ENCODE data around the gene SETD3. TPM values are rescaled to one million over a fixed set of nuclear protein-coding genes. Genes with fewer than 3 reads are reported as not detected.

The SETD3 gene
- total and polyA plus RNA-seq, 10 of the 15 experiments (the other 5 are each of a cell fraction or from before 2014, with no cell fraction given): 11.3 to 44.2 (median 36.5) TPM

DNA sequence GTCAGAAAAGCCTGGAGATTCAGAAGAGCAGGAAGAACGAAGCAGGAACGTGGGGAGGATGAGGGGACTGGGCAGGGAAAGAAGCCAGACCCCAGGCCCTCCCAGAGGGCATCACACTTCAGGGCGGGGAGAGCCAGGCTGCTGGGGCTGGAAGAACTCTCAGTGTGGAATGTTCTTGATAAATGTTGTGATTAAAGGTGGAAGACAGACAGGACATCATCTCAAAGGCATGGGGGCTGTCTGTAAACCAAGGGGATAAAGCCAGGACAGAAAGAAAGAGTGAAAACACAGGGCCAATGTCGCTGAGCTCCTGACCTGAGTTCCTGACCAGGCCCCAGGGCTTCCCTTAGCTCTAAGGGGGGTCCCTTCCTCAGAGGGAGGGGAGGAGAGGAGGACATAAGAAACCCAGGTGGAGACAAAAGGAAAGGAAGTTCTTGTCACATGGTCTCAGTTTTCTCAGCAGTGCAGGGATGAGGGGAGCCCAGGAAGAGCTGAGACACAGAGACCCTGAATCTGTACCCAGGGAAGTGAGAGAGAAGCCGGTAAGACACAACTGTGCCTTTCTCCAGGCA, 56.3 kb downstream of the SETD3 start:
- Histone ChIP-seq H3K79me2 (ENCODE audit: control insufficient read depth, insufficient read depth, low read length) (no peaks in the 10 kb centered on the region), H3K27me3 (replicated peaks in 1 of 2; ENCODE audit: control insufficient read depth in 2 of 2, insufficient read depth in 2 of 2, low read length in 1 of 2) (no peaks in the 10 kb centered on the region), H2AFZ (ENCODE audit: control insufficient read depth, low read depth, low read length) (no peak overlapping the region), H3K9ac (ENCODE audit: control insufficient read depth, insufficient read depth, low read length) (no peak overlapping the region), H3K9me3 (replicated peaks; ENCODE audit: control insufficient read depth, insufficient read depth, low read length) (peaks cover 3% of the 10 kb centered on the region; the same call in 2 of the 3 replicates), H4K20me1 (ENCODE audit: control insufficient read depth, insufficient read depth) (no peaks in the 10 kb centered on the region), H3K36me3 (ENCODE audit: control insufficient read depth in 2 of 2, insufficient read depth in 2 of 2, low read length in 1 of 2) (peaks cover 6 to 7% of the 10 kb centered on the region in 2 experiments; a peak in 2 of 4 replicates), H3K27ac (ENCODE audit: control insufficient read depth, insufficient read depth) (no peak overlapping the region), H3K4me3 (no peak overlapping the region), H3K4me2 (ENCODE audit: control insufficient read depth, insufficient read depth) (no peak overlapping the region), H3K4me1 (ENCODE audit: control insufficient read depth, insufficient read depth, low read length) (no peaks in the 10 kb centered on the region)
- no TSS peak for BruUV-seq (replicated peaks)
- DNase-seq (ENCODE audit: low read depth, low spot score) (no peak), ATAC-seq (no peak), FAIRE-seq (no peak)
- ChIA-PET CTCF (no interaction called here), POLR2A (no interaction called here), SMC1A (ENCODE audit: uncharacterized antibody, unreplicated experiment) (no interaction called here), RAD21 (ENCODE audit: unreplicated experiment) (interaction anchor here (2.2 kb wide), 1 partner anchor 8 kb away, joined by 5 read pairs; no protein-coding TSS in a partner anchor)
- TF ChIP-seq BCL11A (IDR thresholded peaks at IDR 0.05; ENCODE audit: low read depth, low read length) (no peak), SMAD5 (IDR thresholded peaks at IDR 0.05; ENCODE audit: low read depth) (no peak), JUNB (IDR thresholded peaks at IDR 0.05) (no peak), HDAC6 (IDR thresholded peaks at IDR 0.05; ENCODE audit: unreplicated experiment) (no peak), FOS (IDR thresholded peaks at IDR 0.05; ENCODE audit: borderline replicate concordance, extremely low read depth, insufficient read length) (no peak), KLF5 (IDR thresholded peaks at IDR 0.05; ENCODE audit: partially characterized antibody) (no peak), ZSCAN29 (IDR thresholded peaks at IDR 0.05) (no peak), MXI1 (IDR thresholded peaks at IDR 0.05; ENCODE audit: low read depth, low read length) (no peak), PAX8 (IDR thresholded peaks at IDR 0.05) (no peak), RAD51 (IDR thresholded peaks at IDR 0.05) (no peak), CEBPB (IDR thresholded peaks at IDR 0.05; ENCODE audit: borderline replicate concordance in 1 of 2, low read depth in 2 of 2, low read length in 2 of 2) (no peak), GATAD2B (conservative IDR thresholded peaks at IDR 0.05; ENCODE audit: low read depth) (no peak), CHD2 (IDR thresholded peaks at IDR 0.05; ENCODE audit: borderline replicate concordance, low read depth, low read length) (no peak)
- intact Hi-C loops (cut with micrococcal nuclease; ENCODE audit: unreplicated experiment) (no loop called here), in situ Hi-C loops (cut with MboI) (no loop called here)
- 91% methylated on average over 5 of the region's 5 CpGs for WGBS (ENCODE audit: insufficient coverage, insufficient replicate concordance, low lambda C conversion rate, missing lambda C conversion rate)

Data from GM12878 (cell line).